CD4-positive, alpha-beta T cell (primary cell): Measurements from ENCODE around the gene KLKB1. TPM values are rescaled to one million over a fixed set of nuclear protein-coding genes. Genes with fewer than 3 reads are reported as not detected.

ENCODE experiments used
- ATAC-seq: fragments of 200-7000 bp; cut with Tn5 transposase; one replicate; pipeline ENCODE4 v1.10.0; 2022; ENCODE audit warnings: mild to moderate bottlenecking; ENCODE audit not compliant: poor library complexity
- CTCF ChIA-PET: fragments of 350-600 bp; sonication (Branson Sonifier 250); formaldehyde crosslinking; loops from one replicate; lab custom pipeline; 2021; ENCODE audit warnings: antibody characterized with exemption, inconsistent platforms; lab: Charles Lee
- POLR2A ChIA-PET: fragments of 350-600 bp; sonication (Branson Sonifier 250); formaldehyde crosslinking; loops from one replicate; lab custom pipeline; 2021; ENCODE audit warnings: antibody characterized with exemption, inconsistent platforms; lab: Charles Lee
- DNase-seq, 14 experiments: peaks; one replicate each; pipeline ENCODE4 v3.0.0-alpha.2; 2013 to 2020; ENCODE audit warnings: mixed read lengths in 2 of 14
- H3K27ac ChIP-seq, 2 donors: one replicate each; pipeline versions ENCODE4 v1.5.1 to v1.7.0; 2013; ENCODE audit warnings: low read length in 2 of 2, low read depth in 1 of 2, mild to moderate bottlenecking in 1 of 2
- H3K27me3 ChIP-seq, 2 experiments: 1 replicate in 1 of 2; 2 replicates in 1 of 2; pipeline versions ENCODE4 v1.6.1 to v1.7.0; 2013; ENCODE audit warnings: low read length in 2 of 2, control low read depth in 1 of 2, mild to moderate bottlenecking in 1 of 2, moderate library complexity in 1 of 2; ENCODE audit not compliant: insufficient read depth in 2 of 2, control insufficient read depth in 1 of 2
- H3K36me3 ChIP-seq: one replicate; pipeline ENCODE4 v1.6.1; 2013; ENCODE audit warnings: low read length, control low read depth; ENCODE audit not compliant: insufficient read depth
- H3K4me1 ChIP-seq: one replicate; pipeline ENCODE4 v1.6.1; 2013; ENCODE audit warnings: low read length, control low read depth; ENCODE audit not compliant: insufficient read depth
- H3K4me3 ChIP-seq: one replicate; pipeline ENCODE4 v1.5.1; 2013; ENCODE audit warnings: mild to moderate bottlenecking, low read length, moderate library complexity
- H3K9me3 ChIP-seq, 2 experiments: 1 replicate in 1 of 2; 2 replicates in 1 of 2; pipeline versions ENCODE4 v1.6.1 to v1.7.0; 2013; ENCODE audit warnings: low read length in 2 of 2, mild to moderate bottlenecking in 2 of 2, control low read depth in 1 of 2, moderate library complexity in 1 of 2; ENCODE audit not compliant: control insufficient read depth in 1 of 2, insufficient read depth in 1 of 2
- H3K27ac Mint-ChIP-seq: one replicate; pipeline ENCODE4 v1.8.0; 2020; ENCODE audit warnings: mixed read lengths
- H3K27me3 Mint-ChIP-seq: one replicate; pipeline ENCODE4 v1.8.0; 2021; ENCODE audit warnings: mixed read lengths
- H3K36me3 Mint-ChIP-seq: one replicate; pipeline ENCODE4 v1.8.0; 2021; ENCODE audit warnings: low read depth, mixed read lengths
- H3K4me1 Mint-ChIP-seq: one replicate; pipeline ENCODE4 v1.8.0; 2021; ENCODE audit warnings: low read depth, mixed read lengths
- H3K4me3 Mint-ChIP-seq: one replicate; pipeline ENCODE4 v1.8.0; 2020; ENCODE audit warnings: mild to moderate bottlenecking, mixed read lengths
- H3K9me3 Mint-ChIP-seq: one replicate; pipeline ENCODE4 v1.8.0; 2020; ENCODE audit warnings: mixed read lengths
- intact Hi-C, 2 experiments: fragments of 100-400 bp; cut with DNase I in 1 of 2; cut with micrococcal nuclease in 1 of 2; formaldehyde crosslinking; loops; one replicate each; pipeline versions ENCODE4 v1.15.1 to v1.9.0; 2023 to 2025; cut with DNase I, micrococcal nuclease
- total RNA-seq, 174 experiments: library from RNA in 2 of 174; stranded (reverse) in 2 of 174; gene quantifications; one replicate each; pipeline ENCODE4 v1.2.3 and lab custom pipeline; 2021 to 2026
- TF ChIP-seq, protein P1 (sequence below): fragments of 200-600 bp; IDR thresholded peaks from one replicate; pipeline ENCODE4 v1.8.0; 2022; ENCODE audit warnings: antibody characterized with exemption, mild to moderate bottlenecking

Gene KLKB1
- total RNA-seq, 2 experiments from 2014 or later, result 1.2 TPM

DNA sequence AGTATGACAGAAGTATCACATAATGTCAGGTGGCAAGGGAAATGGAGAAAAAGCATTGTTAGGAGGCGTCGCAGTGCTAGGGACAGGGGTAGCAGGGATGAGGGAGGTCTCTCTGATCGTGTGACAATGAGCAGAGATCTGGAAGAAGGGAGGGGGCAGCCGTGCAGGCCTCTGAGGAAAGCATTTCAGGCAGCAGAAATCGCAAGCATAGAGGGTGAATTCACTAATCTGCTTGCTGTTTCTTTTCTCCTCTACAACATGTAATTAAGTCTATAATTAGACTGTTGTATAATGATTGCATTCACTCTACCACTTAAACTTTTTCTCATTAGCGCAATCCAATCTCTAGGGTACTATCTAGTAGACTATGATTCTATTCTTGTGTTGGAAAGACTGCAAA is 26.8 kb upstream of the KLKB1 start:
- ChIA-PET CTCF (no interaction called here), POLR2A (no interaction called here)
- no peaks in the 10 kb centered on the region for H3K9me3 Mint-ChIP-seq
- Histone ChIP-seq H3K36me3 (peaks cover 8% of the 10 kb centered on the region), H3K27me3 (no peaks in the 10 kb centered on the region), H3K4me1 (peaks cover 16% of the 10 kb centered on the region), H3K4me3 (no peak overlapping the region), H3K9me3 (no peaks in the 10 kb centered on the region), H3K27ac (no peak overlapping the region)
- TF ChIP-seq, protein P1, sequence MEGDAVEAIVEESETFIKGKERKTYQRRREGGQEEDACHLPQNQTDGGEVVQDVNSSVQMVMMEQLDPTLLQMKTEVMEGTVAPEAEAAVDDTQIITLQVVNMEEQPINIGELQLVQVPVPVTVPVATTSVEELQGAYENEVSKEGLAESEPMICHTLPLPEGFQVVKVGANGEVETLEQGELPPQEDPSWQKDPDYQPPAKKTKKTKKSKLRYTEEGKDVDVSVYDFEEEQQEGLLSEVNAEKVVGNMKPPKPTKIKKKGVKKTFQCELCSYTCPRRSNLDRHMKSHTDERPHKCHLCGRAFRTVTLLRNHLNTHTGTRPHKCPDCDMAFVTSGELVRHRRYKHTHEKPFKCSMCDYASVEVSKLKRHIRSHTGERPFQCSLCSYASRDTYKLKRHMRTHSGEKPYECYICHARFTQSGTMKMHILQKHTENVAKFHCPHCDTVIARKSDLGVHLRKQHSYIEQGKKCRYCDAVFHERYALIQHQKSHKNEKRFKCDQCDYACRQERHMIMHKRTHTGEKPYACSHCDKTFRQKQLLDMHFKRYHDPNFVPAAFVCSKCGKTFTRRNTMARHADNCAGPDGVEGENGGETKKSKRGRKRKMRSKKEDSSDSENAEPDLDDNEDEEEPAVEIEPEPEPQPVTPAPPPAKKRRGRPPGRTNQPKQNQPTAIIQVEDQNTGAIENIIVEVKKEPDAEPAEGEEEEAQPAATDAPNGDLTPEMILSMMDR, result no peak
- ATAC-seq, result no peak
- H3K4me3 Mint-ChIP-seq, result no peak overlapping the region
- H3K27ac Mint-ChIP-seq, result no peak overlapping the region
- H3K4me1 Mint-ChIP-seq, result peaks cover 43% of the 10 kb centered on the region
- no peak for DNase-seq
- intact Hi-C loops, result loop anchor here (5.0 kb wide), 1 partner anchor 133 kb away; the partner anchor contains the start of gene TLR3 (in 2 of the 2)
- no peaks in the 10 kb centered on the region for H3K27me3 Mint-ChIP-seq
- peaks cover 26% of the 10 kb centered on the region for H3K36me3 Mint-ChIP-seq

DNA sequence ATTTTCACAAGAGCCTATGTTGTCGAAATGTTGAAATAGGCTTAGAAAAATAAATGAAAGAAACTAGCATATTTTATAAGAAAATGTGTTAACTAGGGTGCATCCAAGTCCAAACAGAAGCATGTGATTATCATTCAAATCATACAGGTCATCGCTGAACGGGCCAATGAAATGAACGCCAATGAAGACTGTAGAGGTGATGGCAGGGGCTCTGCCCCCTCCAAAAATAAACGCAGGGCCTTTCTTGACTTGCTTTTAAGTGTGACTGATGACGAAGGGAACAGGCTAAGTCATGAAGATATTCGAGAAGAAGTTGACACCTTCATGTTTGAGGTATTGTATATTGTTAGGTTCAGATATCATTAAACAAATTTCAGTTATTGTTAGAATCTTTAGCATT is 26.3 kb upstream of the KLKB1 start:
- Histone ChIP-seq H3K4me3 (no peak overlapping the region), H3K4me1 (peaks cover 16% of the 10 kb centered on the region), H3K9me3 (no peaks in the 10 kb centered on the region), H3K27ac (no peak overlapping the region), H3K27me3 (no peaks in the 10 kb centered on the region), H3K36me3 (peaks cover 8% of the 10 kb centered on the region)
- no peak overlapping the region for H3K27ac Mint-ChIP-seq
- intact Hi-C loops, result loop anchor here (5.0 kb wide), 1 partner anchor 134 kb away; the partner anchor contains the start of gene TLR3 (in 2 of the 2)
- H3K36me3 Mint-ChIP-seq, result peaks cover 23% of the 10 kb centered on the region
- H3K4me1 Mint-ChIP-seq, result peaks cover 38% of the 10 kb centered on the region
- CTCF ChIA-PET, result interaction anchor here (1.6 to 1.8 kb wide), 2 partner anchors 10 to 133 kb away, joined by 6 to 32 read pairs; partner anchors contain the start of gene CYP4V2
- TF ChIP-seq, protein P1, result no peak
- no peak for ATAC-seq
- POLR2A ChIA-PET, result interaction anchor here (1.6 kb wide), 1 partner anchor 9 kb away, joined by 35 read pairs; the partner anchor contains the start of gene CYP4V2
- H3K27me3 Mint-ChIP-seq, result no peaks in the 10 kb centered on the region
- H3K4me3 Mint-ChIP-seq, result no peak overlapping the region
- DNase-seq, result no peak
- H3K9me3 Mint-ChIP-seq, result no peaks in the 10 kb centered on the region

DNA sequence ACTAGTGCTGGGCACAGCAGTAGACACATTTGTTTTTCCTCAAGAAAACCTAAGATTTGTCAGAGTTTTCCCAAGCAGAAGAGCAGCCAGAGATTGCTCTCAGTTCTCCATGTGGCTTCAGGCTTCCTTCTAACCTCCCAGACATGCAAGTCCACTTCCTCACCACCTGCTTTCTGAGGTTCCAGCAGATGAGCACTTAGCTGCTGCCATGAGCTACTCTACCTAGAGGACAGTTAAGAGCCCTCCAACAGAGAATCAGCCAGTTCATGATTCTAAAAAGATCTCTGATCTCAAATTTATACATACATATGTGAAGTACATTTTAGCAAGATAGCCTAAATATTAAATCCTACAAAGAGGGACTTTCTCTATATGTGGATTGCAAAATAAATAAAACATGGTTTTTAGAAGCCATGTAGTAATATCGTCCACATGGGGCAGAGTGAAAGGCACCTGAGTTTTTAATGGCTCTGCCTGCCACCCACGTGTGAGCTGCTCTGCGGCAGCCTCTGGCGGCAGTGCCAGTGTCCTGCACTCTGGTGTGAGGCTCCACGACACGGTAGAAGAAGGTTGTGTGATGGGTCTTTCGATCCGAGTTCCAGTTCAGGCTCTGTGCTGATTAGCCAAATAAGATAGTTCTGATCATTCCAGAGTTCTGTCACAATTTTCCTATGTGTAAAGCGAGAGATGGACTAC is 25.6 kb upstream of the KLKB1 start:
- intact Hi-C loops, result loop anchor here (5.0 kb wide), 1 partner anchor 134 kb away; the partner anchor contains the start of gene TLR3 (in 2 of the 2)
- POLR2A ChIA-PET, result interaction anchor here (1.1 to 1.6 kb wide), 2 partner anchors 10 to 12 kb away, joined by 4 to 35 read pairs; partner anchors contain the start of gene CYP4V2
- CTCF ChIA-PET, result interaction anchor here (0.6 to 1.8 kb wide), 5 partner anchors 11 to 560 kb away, joined by 3 to 32 read pairs (median 3); partner anchors contain the start of gene CYP4V2
- peak; percentile 23 to 85 (median 50) for DNase-seq
- H3K36me3 ChIP-seq, result peaks cover 8% of the 10 kb centered on the region
- peak; percentile 85 for ATAC-seq
- H3K4me1 ChIP-seq, result peaks cover 16% of the 10 kb centered on the region
- Mint-ChIP-seq H3K27ac (peak overlapping the region; percentile 16), H3K9me3 (no peaks in the 10 kb centered on the region), H3K27me3 (no peaks in the 10 kb centered on the region), H3K4me1 (peaks cover 34% of the 10 kb centered on the region), H3K36me3 (peaks cover 22% of the 10 kb centered on the region), H3K4me3 (peak overlapping the region; percentile 57)
- TF ChIP-seq, protein P1, result peak; percentile 81
- H3K27ac ChIP-seq, result no peak overlapping the region
- no peaks in the 10 kb centered on the region for H3K27me3 ChIP-seq
- H3K9me3 ChIP-seq, result no peaks in the 10 kb centered on the region
- H3K4me3 ChIP-seq, result no peak overlapping the region
